T-cell (primary cell): ENCODE results near the gene MX1. TPM values are rescaled to one million over a fixed set of nuclear protein-coding genes. Genes with fewer than 3 reads are reported as not detected.

ENCODE experiments used
- ATAC-seq, 4 experiments: fragments of 200-7000 bp in 3 of 4; fragments of 150-1000 bp in 1 of 4; cut with Tn5 transposase; replicated peaks in 1 of 4; 1 replicate in 3 of 4; 2 replicates in 1 of 4; pipeline ENCODE4 v1.10.0; 2021; ENCODE audit warnings: moderate library complexity in 3 of 4, mild to moderate bottlenecking in 2 of 4, moderate number of reproducible peaks in 1 of 4
- CTCF ChIA-PET, 2 donors: fragments of 300-600 bp; sonication (Branson Sonifier 250); formaldehyde crosslinking; loops; one replicate each; lab custom pipeline; 2022; ENCODE audit warnings: antibody characterized with exemption in 2 of 2; lab: Charles Lee
- POLR2A ChIA-PET, 2 donors: fragments of 300-600 bp; sonication (Branson Sonifier 250); formaldehyde crosslinking; loops; one replicate each; lab custom pipeline; 2022; ENCODE audit warnings: antibody characterized with exemption in 2 of 2; lab: Charles Lee
- DNase-seq, 35 experiments: peaks; one replicate each; pipeline versions ENCODE4 v3.0.0 to v3.0.0-alpha.2; 2013 to 2023
- H3K27ac ChIP-seq: one replicate; pipeline ENCODE4 v1.5.1; 2013; ENCODE audit warnings: low read length
- H3K27me3 ChIP-seq, 2 experiments: replicated peaks in 1 of 2; 1 replicate in 1 of 2; 2 replicates in 1 of 2; pipeline versions ENCODE4 v1.6.1 to v1.7.0; 2013; ENCODE audit warnings: low read length in 1 of 2, mixed read lengths in 1 of 2; ENCODE audit not compliant: control insufficient read depth in 2 of 2, insufficient read depth in 2 of 2; ENCODE audit errors: extremely low read depth in 1 of 2
- H3K36me3 ChIP-seq, 2 donors: 1 replicate in 1 of 2; 2 replicates in 1 of 2; pipeline versions ENCODE4 v1.6.1 to v1.7.0; 2013; ENCODE audit warnings: low read length in 1 of 2; ENCODE audit not compliant: control insufficient read depth in 2 of 2, insufficient read depth in 1 of 2; ENCODE audit errors: extremely low read depth in 1 of 2
- H3K4me1 ChIP-seq, 2 experiments: 1 replicate in 1 of 2; 2 replicates in 1 of 2; pipeline versions ENCODE4 v1.6.1 to v1.7.0; 2013; ENCODE audit warnings: low read length in 2 of 2, mixed read lengths in 1 of 2; ENCODE audit not compliant: insufficient read depth in 2 of 2, control insufficient read depth in 1 of 2; ENCODE audit errors: extremely low read depth in 1 of 2
- H3K4me3 ChIP-seq, 2 donors: 1 replicate in 1 of 2; 2 replicates in 1 of 2; pipeline versions ENCODE4 v1.5.1 to v1.7.0; 2013; ENCODE audit warnings: mild to moderate bottlenecking in 2 of 2, low read length in 1 of 2, moderate library complexity in 1 of 2; ENCODE audit not compliant: control insufficient read depth in 1 of 2; ENCODE audit errors: extremely low read depth in 1 of 2
- H3K9me3 ChIP-seq: 2 replicates; pipeline ENCODE4 v1.7.0; 2013
- H3K27ac Mint-ChIP-seq, 2 donors: one replicate each; pipeline ENCODE4 v1.8.0; 2020 to 2021; ENCODE audit warnings: mild to moderate bottlenecking in 2 of 2, mixed read lengths in 2 of 2
- H3K27me3 Mint-ChIP-seq, 2 donors: one replicate each; pipeline ENCODE4 v1.8.0; 2021 to 2022; ENCODE audit warnings: mixed read lengths in 2 of 2
- H3K36me3 Mint-ChIP-seq: one replicate; pipeline ENCODE4 v1.8.0; 2021; ENCODE audit warnings: mixed read lengths
- H3K4me1 Mint-ChIP-seq, 3 donors: one replicate each; pipeline ENCODE4 v1.8.0; 2020 to 2022; ENCODE audit warnings: mixed read lengths in 3 of 3, mild to moderate bottlenecking in 1 of 3
- H3K4me3 Mint-ChIP-seq, 3 donors: one replicate each; pipeline ENCODE4 v1.8.0; 2020 to 2022; ENCODE audit warnings: mild to moderate bottlenecking in 3 of 3, mixed read lengths in 3 of 3, moderate library complexity in 3 of 3
- H3K9me3 Mint-ChIP-seq, 3 donors: one replicate each; pipeline ENCODE4 v1.8.0; 2020 to 2022; ENCODE audit warnings: mixed read lengths in 3 of 3
- WGBS: methylation state at CpG from one replicate; pipeline ENCODE4 v1.1.5; 2013; ENCODE audit warnings: missing lambda C conversion rate; ENCODE audit not compliant: insufficient coverage; 5-methylcytosine and 5-hydroxymethylcytosine counted together
- total RNA-seq, 35 experiments: library from RNA in 6 of 35; stranded (reverse) in 6 of 35; fragments of 120-200 nt in 1 of 35; gene quantifications; one replicate each; pipeline versions ENCODE4 v1.2.1 to v1.2.4 and lab custom pipeline; 2013 to 2026

The MX1 gene
- total RNA-seq, 5 donors from 2014 or later (not counting 1 experiment from before 2014, with no cell fraction given) = 55.2 to 82.5 (median 68.7) TPM

DNA sequence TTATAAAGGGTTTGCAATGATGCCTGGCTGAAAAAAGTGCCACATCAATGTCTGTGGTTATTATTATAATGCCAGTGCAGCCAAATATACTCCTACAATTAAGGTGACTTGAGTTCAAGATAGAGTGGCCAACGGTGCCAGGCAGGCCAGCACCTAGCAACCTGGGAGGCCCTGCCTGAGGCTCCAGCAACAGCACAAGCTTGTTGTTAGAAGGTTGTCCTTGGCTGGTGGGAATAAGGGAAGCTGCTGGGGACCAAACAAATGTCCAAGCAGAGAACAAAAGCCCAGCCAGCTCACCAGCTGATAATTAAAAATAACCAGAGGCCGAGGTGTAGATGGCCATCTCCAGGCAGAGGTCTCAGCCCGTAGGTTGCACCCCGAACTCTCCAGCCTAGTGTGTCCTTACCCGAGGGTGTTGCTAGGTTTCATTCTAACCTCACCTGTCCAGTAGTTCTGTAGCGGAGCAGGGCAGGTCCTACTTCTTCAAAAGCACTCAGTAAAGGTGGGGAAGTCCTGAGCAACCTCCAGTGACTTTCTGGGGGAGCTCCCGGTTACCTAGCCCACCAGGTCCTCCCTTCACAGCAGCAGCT, 80.1 kb downstream of the MX1 start:
- peaks cover 34 to 53% of the 10 kb centered on the region in 2 donors for H3K27me3 Mint-ChIP-seq
- peaks cover 0 to 5% (median 0%) of the 10 kb centered on the region in 3 donors for H3K4me1 Mint-ChIP-seq
- no peaks in the 10 kb centered on the region for H3K9me3 Mint-ChIP-seq
- peaks cover 8 to 64% of the 10 kb centered on the region in 2 experiments for H3K27me3 ChIP-seq
- no peak for DNase-seq
- no peak overlapping the region for H3K27ac ChIP-seq
- H3K36me3 Mint-ChIP-seq = no peaks in the 10 kb centered on the region
- H3K4me1 ChIP-seq = peaks cover 0 to 3% of the 10 kb centered on the region in 2 experiments
- no peaks in the 10 kb centered on the region for H3K36me3 ChIP-seq
- no peak overlapping the region for H3K4me3 ChIP-seq
- H3K4me3 Mint-ChIP-seq = no peak overlapping the region
- ChIA-PET POLR2A (no interaction called here), CTCF (no interaction called here)
- no peaks in the 10 kb centered on the region for H3K9me3 ChIP-seq
- no peak overlapping the region for H3K27ac Mint-ChIP-seq
- 54% methylated on average over 4 of the region's 7 CpGs for WGBS
- no peak for ATAC-seq

- H3K4me1 Mint-ChIP-seq = peaks cover 0 to 5% (median 0%) of the 10 kb centered on the region in 3 donors
- H3K9me3 ChIP-seq = no peaks in the 10 kb centered on the region
- H3K27ac Mint-ChIP-seq = no peak overlapping the region
- no peaks in the 10 kb centered on the region for H3K36me3 Mint-ChIP-seq
- H3K36me3 ChIP-seq = no peaks in the 10 kb centered on the region
- no peak overlapping the region for H3K4me3 ChIP-seq
- H3K4me3 Mint-ChIP-seq = no peak overlapping the region
- 6% methylated on average over 64 of the region's 64 CpGs for WGBS
- no peaks in the 10 kb centered on the region for H3K9me3 Mint-ChIP-seq
- no peak for DNase-seq
- ATAC-seq = no peak
- peaks cover 0 to 3% of the 10 kb centered on the region in 2 experiments for H3K4me1 ChIP-seq
- H3K27me3 ChIP-seq = peaks cover 8 to 61% of the 10 kb centered on the region in 2 experiments
- CTCF ChIA-PET = no interaction called here
- POLR2A ChIA-PET = no interaction called here
- peaks cover 37 to 56% of the 10 kb centered on the region in 2 donors for H3K27me3 Mint-ChIP-seq
- H3K27ac ChIP-seq = no peak overlapping the region
Measured at GRCh38 chr21:41506611-41507520, 80.8 kb downstream of the MX1 start.

DNA sequence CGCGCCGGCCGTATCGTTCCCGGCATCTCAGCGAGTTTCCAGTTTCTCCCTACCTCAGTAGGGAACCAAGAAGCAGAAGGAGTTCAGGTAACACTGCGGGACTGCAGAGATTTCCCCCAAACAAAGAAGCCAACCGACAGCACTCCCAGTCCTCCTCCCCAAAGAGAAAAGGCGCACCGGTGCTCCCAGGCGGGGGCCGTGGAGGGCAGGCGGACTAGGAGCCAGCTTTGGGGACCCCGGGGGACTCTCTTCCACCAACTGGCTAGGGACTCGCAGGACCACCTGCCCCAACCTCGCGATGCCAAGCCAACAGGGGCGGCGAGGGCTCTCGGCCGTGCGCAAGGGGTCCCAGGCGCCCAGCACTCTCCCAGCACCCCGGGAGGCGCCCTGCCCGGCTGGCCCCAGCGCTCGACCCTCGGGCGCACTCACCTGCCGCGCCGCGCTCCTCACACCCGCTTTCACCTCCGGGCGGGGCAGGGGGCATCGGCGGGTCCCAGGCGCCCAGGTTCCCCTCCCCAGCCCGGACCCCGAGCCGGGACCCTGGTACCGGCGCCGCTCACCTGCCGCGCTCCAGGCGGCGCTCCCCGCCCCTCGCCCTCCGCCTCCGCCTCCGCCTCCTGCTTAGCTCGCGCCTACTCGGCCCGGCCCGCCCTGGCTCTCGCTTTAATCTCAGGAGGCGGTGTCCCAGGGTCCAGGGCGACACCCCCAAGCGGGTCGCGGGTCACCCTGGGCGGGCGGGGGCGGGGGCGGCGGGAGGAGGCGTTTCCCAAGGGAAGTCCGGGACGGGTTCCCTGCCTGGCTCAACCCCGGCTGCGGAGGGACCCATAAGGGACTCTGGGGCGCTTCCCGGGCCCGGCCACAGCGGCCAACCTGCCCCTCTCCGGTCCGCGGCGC, 81.7 kb downstream of the MX1 start, which contains the start of gene TMPRSS2:
Gene TMPRSS2 (minus strand): TSS at position 638 of the 894 bp plus-strand sequence. CDS start 10,025 bp downstream, outside the sequence.
- no peaks in the 10 kb centered on the region for H3K9me3 Mint-ChIP-seq
- Histone ChIP-seq H3K27ac (no peak within 1 kb of the TSS), H3K4me3 (no peak within 1 kb of the TSS), H3K36me3 (no peaks in the 10 kb centered on the region), H3K4me1 (peaks cover 0 to 3% of the 10 kb centered on the region in 2 experiments), H3K27me3 (peaks cover 8 to 59% of the 10 kb centered on the region in 2 experiments), H3K9me3 (no peaks in the 10 kb centered on the region)
- no peak for DNase-seq
- peaks cover 0 to 5% (median 0%) of the 10 kb centered on the region in 3 donors for H3K4me1 Mint-ChIP-seq
- peaks cover 32 to 56% of the 10 kb centered on the region in 2 donors for H3K27me3 Mint-ChIP-seq
- ATAC-seq = no peak
- WGBS = 3% methylated on average over 75 of the region's 85 CpGs
- H3K27ac Mint-ChIP-seq = no peak within 1 kb of the TSS
- ChIA-PET CTCF (no interaction called here), POLR2A (no interaction called here)
- H3K36me3 Mint-ChIP-seq = no peaks in the 10 kb centered on the region
- H3K4me3 Mint-ChIP-seq = peak within 1 kb of the TSS in 1 of 3 donors; percentile 38

GRCh38 chr21:41508415-41509144, 82.5 kb downstream of the MX1 start:
- H3K36me3 Mint-ChIP-seq = no peaks in the 10 kb centered on the region
- no peak overlapping the region for H3K27ac Mint-ChIP-seq
- 5% methylated on average over 21 of the region's 28 CpGs for WGBS
- H3K27me3 Mint-ChIP-seq = peaks cover 35 to 56% of the 10 kb centered on the region in 2 donors
- H3K4me1 ChIP-seq = peaks cover 0 to 3% of the 10 kb centered on the region in 2 experiments
- H3K36me3 ChIP-seq = no peaks in the 10 kb centered on the region
- H3K9me3 Mint-ChIP-seq = no peaks in the 10 kb centered on the region
- no peak overlapping the region for H3K27ac ChIP-seq
- DNase-seq (no peak), ATAC-seq (no peak)
- H3K27me3 ChIP-seq = peaks cover 8 to 59% of the 10 kb centered on the region in 2 experiments
- H3K4me3 Mint-ChIP-seq = peak overlapping the region in 1 of 3 donors; percentile 38
- no peaks in the 10 kb centered on the region for H3K9me3 ChIP-seq
- H3K4me3 ChIP-seq = no peak overlapping the region
- ChIA-PET POLR2A (interaction anchor here in 1 of 2 donors (0.6 kb wide), 1 partner anchor 139 kb away, joined by 3 read pairs; no protein-coding TSS in a partner anchor), CTCF (no interaction called here)
- peaks cover 0 to 5% (median 0%) of the 10 kb centered on the region in 3 donors for H3K4me1 Mint-ChIP-seq
